Fibroblast of gingiva (primary cell): ENCODE measurements around the gene SND1.
A peak's percentile ranks its signal among the peaks of the same experiment; 100 is the strongest.

Source experiments
- DNase-seq: peaks from one replicate; pipeline ENCODE4 v3.0.0-alpha.2; 2011; ENCODE audit warnings: low read depth

The SND1 gene

DNA sequence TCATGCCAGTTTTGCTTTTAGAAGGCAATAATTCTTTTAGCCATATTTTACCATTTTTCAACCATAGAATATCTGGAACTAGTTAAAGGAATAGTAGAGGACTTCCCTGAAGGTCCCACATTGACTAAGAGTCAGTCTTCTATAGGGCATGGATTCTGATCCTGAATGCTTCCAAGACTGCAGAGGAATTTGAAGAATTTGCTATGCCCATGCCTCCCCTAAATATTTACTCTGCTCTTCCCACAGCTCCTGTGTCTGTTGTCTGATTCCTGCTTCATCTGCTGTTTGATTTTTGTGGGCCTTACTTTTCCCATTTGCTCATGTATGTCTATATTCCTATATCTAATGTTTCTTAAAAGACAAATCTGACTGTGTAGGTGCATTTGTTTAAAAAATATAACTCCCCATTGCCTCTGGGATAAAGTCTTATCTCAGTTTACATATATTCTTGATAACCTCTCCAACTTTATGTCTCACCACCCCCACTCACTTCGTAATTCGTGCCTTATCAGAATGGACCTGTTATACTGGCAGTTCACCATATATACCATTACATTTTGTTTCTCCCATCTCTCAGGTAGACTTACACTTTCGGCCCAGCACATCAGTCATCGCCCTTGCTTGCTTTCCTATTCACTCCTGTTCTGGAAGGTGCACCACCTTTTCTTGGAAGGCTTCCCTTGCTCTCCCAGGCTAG, 345.4 kb downstream of the SND1 start:
- DNase-seq: peak; percentile 31

DNA sequence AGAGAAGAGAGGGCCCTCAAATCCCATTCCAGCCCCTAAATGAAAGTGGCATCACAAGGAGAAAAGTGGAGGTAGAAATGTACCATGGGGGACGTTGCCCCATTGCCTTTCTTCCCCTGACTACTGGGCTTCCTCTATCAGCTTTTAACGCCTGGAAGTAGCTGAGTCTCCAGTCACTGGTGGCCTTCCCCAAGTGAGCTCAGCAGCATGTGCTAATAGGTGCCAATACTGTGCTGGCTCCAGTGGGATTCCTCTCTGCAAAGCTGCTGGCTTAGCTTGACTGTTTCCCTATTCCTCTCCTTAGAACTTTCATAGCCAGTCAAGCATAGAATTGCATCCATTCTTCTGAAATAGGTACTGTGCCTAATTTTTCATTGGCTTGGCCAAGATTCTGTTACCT, 346.7 kb downstream of the SND1 start:
- no peak for DNase-seq

- DNase-seq: no peak
Observed at GRCh38 chr7:128000048-128000447, 348.1 kb downstream of the SND1 start.

DNA sequence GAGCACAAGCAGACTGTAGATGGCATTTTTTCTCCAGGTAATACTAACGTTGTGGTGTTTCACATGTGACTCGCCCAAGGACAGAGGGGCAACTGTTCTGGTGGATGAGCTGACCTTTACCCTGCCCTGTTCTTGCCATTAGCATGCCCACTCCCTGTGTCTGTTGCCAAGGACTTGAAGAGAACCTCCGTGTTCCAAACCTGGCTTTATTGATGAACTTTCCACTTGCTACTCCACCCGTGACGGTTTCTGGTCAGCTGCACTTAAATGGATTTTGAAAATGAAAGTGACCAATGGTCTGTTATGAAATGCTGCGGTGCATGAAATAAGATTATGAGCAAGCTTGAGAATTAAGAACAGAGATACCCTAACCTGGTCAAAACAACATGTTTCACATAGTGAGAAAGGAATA, 348.9 kb downstream of the SND1 start:
- DNase-seq: no peak

DNA sequence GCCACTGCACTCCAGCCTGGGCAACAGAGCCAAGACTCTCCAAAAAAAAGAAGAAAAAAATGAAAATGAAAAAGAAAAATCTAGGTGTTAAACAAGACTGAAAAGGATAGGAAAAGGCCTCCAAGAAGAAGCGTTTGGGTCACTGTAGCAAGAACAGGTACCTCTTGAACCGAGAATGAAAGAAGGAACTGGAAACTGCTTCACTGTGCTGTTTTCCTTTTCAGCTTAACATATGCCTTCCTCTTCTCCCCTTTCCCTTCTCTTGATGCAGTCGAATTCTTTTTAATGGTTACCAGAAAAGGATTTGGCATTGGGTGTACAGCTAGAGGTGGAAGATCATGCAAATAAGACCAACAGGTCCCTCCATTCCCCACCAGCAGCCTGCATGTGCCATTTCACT, 351.2 kb downstream of the SND1 start:
- DNase-seq: no peak

GRCh38 chr7:128003787-128004186, 351.8 kb downstream of the SND1 start:
- DNase-seq: no peak

- no peak for DNase-seq
Observed at GRCh38 chr7:128004623-128005022, 352.6 kb downstream of the SND1 start.

- DNase-seq: no peak
Observed at GRCh38 chr7:128005117-128005516, 353.1 kb downstream of the SND1 start.

GRCh38 chr7:128005759-128006159, 353.8 kb downstream of the SND1 start:
- DNase-seq: no peak

GRCh38 chr7:128006550-128007302, 354.7 kb downstream of the SND1 start:
- no peak for DNase-seq

DNA sequence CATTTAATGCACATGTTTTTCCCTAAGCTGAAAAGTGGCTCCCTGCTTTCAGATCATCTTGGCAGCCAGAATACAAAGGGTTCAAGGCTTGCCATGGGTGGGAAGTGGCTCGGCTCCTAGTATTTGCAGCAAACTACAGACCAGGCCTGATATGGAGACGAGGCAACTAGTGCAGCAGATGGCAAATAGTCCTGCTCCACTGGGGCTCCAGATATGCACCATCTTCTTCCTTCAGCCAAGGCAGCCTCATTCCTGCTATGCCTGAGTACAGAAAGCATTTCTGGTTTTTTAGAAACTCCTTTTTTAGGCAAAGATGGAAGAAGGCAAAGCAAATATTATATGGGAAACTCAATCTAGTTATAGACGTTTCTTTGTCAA, 355.3 kb downstream of the SND1 start:
- no peak for DNase-seq

DNA sequence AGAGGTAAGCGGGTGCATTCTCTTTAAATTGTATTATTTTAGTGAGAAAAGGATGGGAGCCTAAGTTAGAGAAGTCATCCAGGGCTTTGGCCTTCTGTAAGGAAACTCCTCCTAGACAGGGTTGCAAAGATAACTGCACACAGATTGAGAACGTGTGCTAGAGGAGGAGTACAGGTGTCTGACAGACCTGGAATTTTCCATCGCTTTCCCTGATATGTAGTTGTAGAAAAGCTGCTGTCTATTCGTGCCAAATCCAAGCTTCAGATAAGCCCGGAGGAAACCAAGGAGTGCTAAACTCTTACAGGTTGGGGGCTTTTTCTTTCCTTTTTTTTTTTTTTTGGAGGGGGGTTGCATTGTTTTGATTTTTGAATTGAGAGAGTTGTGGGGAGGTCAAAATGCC, 356.1 kb downstream of the SND1 start:
- no peak for DNase-seq

DNA sequence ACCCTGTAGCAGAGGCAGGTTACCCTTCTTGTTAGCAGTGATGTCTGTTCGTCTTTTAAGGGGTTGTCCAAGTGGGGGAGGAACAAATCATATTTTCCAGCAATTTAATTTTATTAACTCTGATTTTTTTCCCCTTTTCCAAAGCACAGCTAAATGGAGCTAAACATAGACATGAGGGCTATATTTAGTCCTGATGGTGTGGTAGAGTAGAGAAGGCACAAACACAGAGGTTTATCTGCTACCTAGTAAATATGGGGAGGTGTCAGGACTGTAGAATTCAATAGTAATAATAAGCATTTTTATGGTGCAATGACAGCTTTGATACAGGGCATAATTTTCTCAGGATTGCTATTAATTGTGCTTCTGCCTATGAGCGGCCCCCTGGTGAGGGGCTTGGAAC, 356.8 kb downstream of the SND1 start:
- no peak for DNase-seq

DNA sequence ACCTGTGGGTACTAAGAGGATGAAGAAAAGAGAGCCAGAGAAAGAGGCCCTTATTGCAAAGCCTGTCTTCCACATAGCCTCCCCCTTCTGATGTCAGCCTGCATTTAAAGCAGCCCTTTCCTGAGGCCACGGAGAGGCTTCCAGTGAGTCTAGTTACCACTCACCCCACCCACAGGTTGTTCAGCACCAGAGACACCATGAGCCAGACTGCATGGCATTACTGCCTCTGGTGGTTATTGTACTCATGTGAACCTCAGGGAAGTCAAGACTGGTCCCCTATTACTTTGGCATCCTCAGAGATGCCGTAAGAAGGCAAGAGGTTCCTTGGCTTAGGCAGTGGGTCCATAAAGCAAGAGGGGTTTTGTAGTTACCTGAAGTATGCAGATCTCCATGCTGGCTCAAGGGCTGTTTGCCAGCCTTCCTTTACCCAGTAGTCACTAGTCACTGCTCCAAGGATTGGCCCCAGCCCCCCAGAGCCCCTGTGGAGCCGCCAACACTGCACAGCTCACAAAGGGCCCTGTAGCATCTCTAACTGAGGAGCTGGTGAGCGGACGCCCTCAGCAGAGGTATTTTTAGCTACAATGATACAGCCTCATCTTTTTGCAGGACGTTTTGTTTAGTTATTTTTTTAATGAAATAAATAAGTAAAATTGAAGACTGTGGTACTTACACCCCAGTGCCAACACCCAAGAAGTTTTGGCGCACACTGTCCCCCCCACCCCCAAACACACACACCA, 358.6 kb downstream of the SND1 start:
- no peak for DNase-seq

DNA sequence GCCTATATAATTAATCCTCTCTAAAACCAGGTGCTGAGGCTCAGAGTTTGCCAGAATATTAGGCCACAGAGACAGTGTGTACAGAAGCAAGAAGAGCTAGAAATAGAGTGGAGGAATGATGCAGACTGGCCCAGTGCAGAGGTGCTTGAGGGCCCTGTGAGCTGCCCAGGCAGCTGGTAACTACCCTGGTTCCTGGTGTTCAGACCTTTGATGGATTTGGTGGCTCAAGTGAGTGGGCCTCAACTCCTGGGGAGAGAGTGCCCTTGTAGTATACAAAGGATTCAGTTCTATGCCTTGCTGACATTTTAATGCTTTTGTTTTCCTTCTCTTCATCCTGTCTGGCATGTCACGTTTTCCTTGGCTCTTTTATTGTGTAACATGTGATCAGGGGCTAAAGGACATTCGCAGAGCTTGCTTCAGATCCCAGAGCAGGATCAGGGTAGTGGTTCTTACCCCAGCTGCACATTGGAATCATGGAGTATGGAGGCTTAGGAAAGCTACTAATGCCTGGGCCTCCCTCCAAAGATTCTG, 359.2 kb downstream of the SND1 start:
- no peak for DNase-seq

- no peak for DNase-seq
Observed at GRCh38 chr7:128014811-128015210, 362.8 kb downstream of the SND1 start.

GRCh38 chr7:128017460-128017859, 365.5 kb downstream of the SND1 start:
- no peak for DNase-seq

GRCh38 chr7:128017862-128018845, 366.2 kb downstream of the SND1 start:
- DNase-seq: no peak

DNA sequence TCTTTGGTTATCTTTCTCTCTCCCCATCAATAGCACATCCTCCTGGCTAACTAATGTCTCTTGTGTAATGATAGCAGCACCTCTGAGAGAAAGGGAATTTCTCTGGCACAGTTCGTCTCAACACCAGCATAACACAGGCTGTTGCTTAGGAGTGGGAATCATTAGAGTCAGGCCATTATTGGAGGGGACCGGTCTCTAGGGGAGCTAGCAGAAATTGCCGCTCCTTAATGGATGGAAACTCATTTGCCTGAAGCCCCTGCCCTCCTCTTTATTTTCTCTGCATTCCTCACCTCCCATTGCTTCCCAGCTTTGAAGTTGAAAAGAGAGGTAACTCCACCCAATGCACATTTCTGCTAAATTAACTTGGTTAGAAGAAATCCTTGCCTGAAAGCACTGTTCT, 367.3 kb downstream of the SND1 start:
- DNase-seq: no peak

GRCh38 chr7:128020159-128020558, 368.2 kb downstream of the SND1 start:
- DNase-seq: no peak

DNA sequence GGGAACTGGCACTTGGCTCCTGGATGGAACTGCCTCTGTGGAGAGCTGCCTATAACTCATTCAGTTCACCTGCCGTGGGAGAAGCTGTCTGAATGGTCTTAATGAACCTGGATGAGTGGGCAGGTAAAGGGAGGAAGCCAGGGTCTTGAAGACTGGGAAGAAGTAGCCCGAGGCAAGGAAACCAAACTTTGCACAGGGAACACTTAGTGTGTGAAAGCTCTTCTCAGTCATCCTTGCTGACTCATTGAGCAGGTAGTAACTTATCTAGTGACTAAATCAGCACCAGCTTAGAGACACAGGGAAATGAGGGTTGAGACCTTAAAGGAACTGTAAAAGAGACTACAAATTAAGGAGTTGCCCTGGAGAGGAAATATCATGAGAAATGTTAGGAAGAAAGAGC, 369.4 kb downstream of the SND1 start:
- DNase-seq: no peak
